Thyroid gland (tissue), 4 donors: ENCODE data around the gene ST7L. TPM values are rescaled to one million over a fixed set of nuclear protein-coding genes. Genes with fewer than 3 reads are reported as not detected.

Experiments used
- DNase-seq, 2 donors: peaks; one replicate each; pipeline ENCODE4 v3.0.0-alpha.2; 2019
- H3K27ac ChIP-seq, 3 donors: fragments of 200-600 bp; sonication (generic); 1 replicate in 2 of 3; 2 replicates in 1 of 3; pipeline ENCODE4 v1.5.1; 2016 to 2019; ENCODE audit warnings: mild to moderate bottlenecking in 1 of 3, moderate library complexity in 1 of 3
- H3K27me3 ChIP-seq: fragments of 200-600 bp; sonication (generic); one replicate; pipeline ENCODE4 v1.5.1; 2019
- H3K36me3 ChIP-seq, 2 donors: fragments of 200-600 bp; sonication (generic); one replicate each; pipeline ENCODE4 v1.5.1; 2016 to 2019
- H3K4me1 ChIP-seq, 2 donors: fragments of 200-600 bp; sonication (generic); one replicate each; pipeline ENCODE4 v1.5.1; 2017 to 2019
- H3K4me3 ChIP-seq, 3 donors: fragments of 200-600 bp; sonication (generic); replicated peaks in 1 of 3; 1 replicate in 2 of 3; 2 replicates in 1 of 3; pipeline ENCODE4 v1.5.1; 2016; ENCODE audit warnings: mild to moderate bottlenecking in 1 of 3
- H3K9me3 ChIP-seq: fragments of 200-600 bp; sonication (generic); one replicate; pipeline ENCODE4 v1.5.1; 2017
- CTCF ChIP-seq, 6 experiments: fragments of 200-600 bp in 3 of 6; fragments of 450-650 bp in 3 of 6; sonication (generic) in 3 of 6; IDR thresholded peaks; one replicate each; pipeline ENCODE4 v1.5.1; 2016 to 2019; ENCODE audit warnings: antibody characterized with exemption in 6 of 6, mild to moderate bottlenecking in 2 of 6, inconsistent platforms in 1 of 6, moderate library complexity in 1 of 6
- POLR2A ChIP-seq, 2 donors: fragments of 450-650 bp; IDR thresholded peaks; one replicate each; pipeline ENCODE4 v1.6.1; 2017; ENCODE audit warnings: antibody characterized with exemption in 2 of 2, mild to moderate bottlenecking in 2 of 2, moderate library complexity in 1 of 2
- WGBS, 2 donors: methylation state at CpG; one replicate each; pipeline ENCODE4 v1.1.5; 2017; 5-methylcytosine and 5-hydroxymethylcytosine counted together
- intact Hi-C: fragments of 100-400 bp; cut with DNase I; formaldehyde crosslinking; loops from one replicate; pipeline ENCODE4 v1.15.1; 2023
- total RNA-seq, 4 donors: library from RNA; depleted of rRNA; stranded (reverse); fragments of >200 nt; gene quantifications; one replicate each; pipeline ENCODE4 v1.2.3, GENCODE V29; 2016

Gene ST7L
- total RNA-seq, 4 donors from 2014 or later = 27.3 to 46.4 (median 44.9) TPM

GRCh38 chr1:112583366-112583765 is 35.6 kb downstream of the ST7L start:
- intact Hi-C loops = no loop called here
- Histone ChIP-seq H3K9me3 (peaks cover 4% of the 10 kb centered on the region), H3K4me1 (no peaks in the 10 kb centered on the region), H3K27me3 (no peaks in the 10 kb centered on the region), H3K27ac (no peak overlapping the region), H3K4me3 (no peak overlapping the region), H3K36me3 (peaks cover 4 to 7% of the 10 kb centered on the region in 2 donors)
- DNase-seq = no peak
- TF ChIP-seq CTCF (IDR thresholded peaks at IDR 0.05) = no peak
- TF ChIP-seq POLR2A (IDR thresholded peaks at IDR 0.05) = no peak

- Histone ChIP-seq H3K4me1 (no peaks in the 10 kb centered on the region), H3K9me3 (no peaks in the 10 kb centered on the region), H3K27ac (no peak overlapping the region), H3K27me3 (no peaks in the 10 kb centered on the region), H3K36me3 (peaks cover 4 to 14% of the 10 kb centered on the region in 2 donors), H3K4me3 (no peak overlapping the region)
- intact Hi-C loops = no loop called here
- DNase-seq = no peak
- TF ChIP-seq POLR2A (IDR thresholded peaks at IDR 0.05) = no peak
- no peak for TF ChIP-seq CTCF (IDR thresholded peaks at IDR 0.05)
Measured at GRCh38 chr1:112581586-112582192, 37.3 kb downstream of the ST7L start.

GRCh38 chr1:112579801-112580510 is 39.0 kb downstream of the ST7L start:
- no peak overlapping the region for H3K27ac ChIP-seq
- TF ChIP-seq CTCF (IDR thresholded peaks at IDR 0.05) (no peak), POLR2A (IDR thresholded peaks at IDR 0.05) (no peak)
- no peak overlapping the region for H3K4me3 ChIP-seq
- no peaks in the 10 kb centered on the region for H3K27me3 ChIP-seq
- no peaks in the 10 kb centered on the region for H3K9me3 ChIP-seq
- intact Hi-C loops = no loop called here
- no peaks in the 10 kb centered on the region for H3K4me1 ChIP-seq
- no peak for DNase-seq
- peaks cover 9 to 18% of the 10 kb centered on the region in 2 donors for H3K36me3 ChIP-seq
- WGBS, 2 donors = 85 to 94% methylated on average over 5 of the region's 5 CpGs

- no peaks in the 10 kb centered on the region for H3K9me3 ChIP-seq
- H3K36me3 ChIP-seq = peaks cover 9 to 26% of the 10 kb centered on the region in 2 donors
- no peaks in the 10 kb centered on the region for H3K27me3 ChIP-seq
- no peaks in the 10 kb centered on the region for H3K4me1 ChIP-seq
- no peak overlapping the region for H3K27ac ChIP-seq
- H3K4me3 ChIP-seq = no peak overlapping the region
- intact Hi-C loops = no loop called here
- WGBS, 2 donors = 98% methylated on average over 3 of the region's 3 CpGs
- no peak for DNase-seq
- no peak for TF ChIP-seq CTCF (IDR thresholded peaks at IDR 0.05)
- TF ChIP-seq POLR2A (IDR thresholded peaks at IDR 0.05) = no peak
Measured at GRCh38 chr1:112576240-112576639, 42.7 kb downstream of the ST7L start.

GRCh38 chr1:112575154-112575804 is 43.7 kb downstream of the ST7L start:
- TF ChIP-seq CTCF (IDR thresholded peaks at IDR 0.05) = no peak
- no peak for TF ChIP-seq POLR2A (IDR thresholded peaks at IDR 0.05)
- intact Hi-C loops = no loop called here
- Histone ChIP-seq H3K4me1 (no peaks in the 10 kb centered on the region), H3K27ac (no peak overlapping the region), H3K27me3 (no peaks in the 10 kb centered on the region), H3K36me3 (peaks cover 9 to 31% of the 10 kb centered on the region in 2 donors), H3K9me3 (no peaks in the 10 kb centered on the region), H3K4me3 (no peak overlapping the region)
- DNase-seq = no peak
- 90 to 97% methylated on average over 8 of the region's 8 CpGs for WGBS, 2 donors
